Breast epithelium (tissue), 4 donors: ENCODE results near the gene SPP2. TPM values are rescaled to one million over a fixed set of nuclear protein-coding genes. Genes with fewer than 3 reads are reported as not detected.

Experiments used
- DNase-seq, 2 donors: peaks; one replicate each; pipeline ENCODE4 v3.0.0-alpha.2; 2019; ENCODE audit warnings: low spot score in 2 of 2
- H3K27ac ChIP-seq, 2 donors: fragments of 200-600 bp; sonication (generic) in 1 of 2; one replicate each; pipeline ENCODE4 v1.5.1; 2016 to 2019; ENCODE audit warnings: mild to moderate bottlenecking in 1 of 2
- H3K27me3 ChIP-seq, 2 donors: fragments of 200-600 bp; sonication (generic) in 1 of 2; one replicate each; pipeline versions ENCODE4 v1.5.1 to v1.6.0; 2017 to 2019; ENCODE audit warnings: control low read depth in 1 of 2, mild to moderate bottlenecking in 1 of 2
- H3K36me3 ChIP-seq: fragments of 200-600 bp; one replicate; pipeline ENCODE4 v1.5.1; 2019
- H3K4me1 ChIP-seq, 2 donors: fragments of 200-600 bp; sonication (generic); one replicate each; pipeline ENCODE4 v1.5.1; 2016 to 2019; ENCODE audit warnings: control low read depth in 1 of 2
- H3K4me3 ChIP-seq, 3 donors: fragments of 200-600 bp; sonication (generic); 1 replicate in 2 of 3; 2 replicates in 1 of 3; pipeline ENCODE4 v1.5.1; 2016 to 2019; ENCODE audit warnings: mild to moderate bottlenecking in 3 of 3, moderate library complexity in 2 of 3
- H3K9me3 ChIP-seq, 2 donors: fragments of 200-600 bp; sonication (generic) in 1 of 2; one replicate each; pipeline ENCODE4 v1.5.1; 2016 to 2019; ENCODE audit warnings: control low read depth in 1 of 2
- POLR2A ChIP-seq: fragments of 450-650 bp; IDR thresholded peaks from one replicate; pipeline ENCODE4 v1.6.1; 2016; ENCODE audit warnings: antibody characterized with exemption, mild to moderate bottlenecking, moderate library complexity
- POLR2AphosphoS5 ChIP-seq, 3 donors: sonication (generic); formaldehyde crosslinking; IDR thresholded peaks; one replicate each; pipeline ENCODE4 v1.6.1; 2017; ENCODE audit warnings: antibody characterized with exemption in 3 of 3
- intact Hi-C: fragments of 100-400 bp; cut with DNase I; formaldehyde crosslinking; loops from one replicate; pipeline ENCODE4 v1.15.1; 2023; ENCODE audit warnings: low total_unique reads
- total RNA-seq, 3 donors: library from RNA; depleted of rRNA; stranded (reverse); fragments of >200 nt; gene quantifications; one replicate each; pipeline ENCODE4 v1.1.0, GENCODE V29; 2016
- TF ChIP-seq, protein P1 (sequence below), 3 donors: fragments of 450-650 bp; IDR thresholded peaks; one replicate each; pipeline ENCODE4 v1.5.1; 2016 to 2017; ENCODE audit warnings: antibody characterized with exemption in 3 of 3, mild to moderate bottlenecking in 3 of 3, moderate library complexity in 3 of 3

The SPP2 gene, protein sequence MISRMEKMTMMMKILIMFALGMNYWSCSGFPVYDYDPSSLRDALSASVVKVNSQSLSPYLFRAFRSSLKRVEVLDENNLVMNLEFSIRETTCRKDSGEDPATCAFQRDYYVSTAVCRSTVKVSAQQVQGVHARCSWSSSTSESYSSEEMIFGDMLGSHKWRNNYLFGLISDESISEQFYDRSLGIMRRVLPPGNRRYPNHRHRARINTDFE
- not detected for total RNA-seq

DNA sequence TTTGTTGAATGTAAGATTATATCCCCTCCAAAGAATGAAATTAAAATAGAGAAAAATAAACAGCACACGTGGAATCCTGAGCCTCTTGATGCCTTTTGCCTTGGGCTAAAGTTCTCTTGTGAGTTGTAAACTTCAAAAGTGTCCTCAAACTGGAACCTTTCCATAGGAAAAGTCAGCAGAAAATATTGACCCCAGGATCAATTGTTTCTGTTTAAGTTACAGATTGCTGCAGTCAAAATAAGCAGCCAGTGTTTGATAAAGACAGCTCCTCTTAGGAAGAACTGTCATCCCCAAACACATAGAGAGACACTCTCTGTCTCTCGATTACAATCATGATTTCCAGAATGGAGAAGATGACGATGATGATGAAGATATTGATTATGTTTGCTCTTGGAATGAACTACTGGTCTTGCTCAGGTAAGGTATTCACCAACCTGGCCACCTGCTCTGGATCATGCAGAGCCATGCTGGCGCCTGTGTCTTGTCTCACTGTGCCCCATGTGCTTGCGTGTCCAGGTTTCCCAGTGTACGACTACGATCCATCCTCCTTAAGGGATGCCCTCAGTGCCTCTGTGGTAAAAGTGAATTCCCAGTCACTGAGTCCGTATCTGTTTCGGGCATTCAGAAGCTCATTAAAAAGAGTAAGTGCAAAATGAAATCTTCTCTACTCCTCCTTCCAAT lies at the start of gene SPP2:
Gene SPP2 (plus strand): TSS at position 248 of the 681 bp plus-strand sequence. CDS start 85 bp downstream, at position 333.
- H3K36me3 ChIP-seq, result no peaks in the 10 kb centered on the region
- H3K9me3 ChIP-seq, result no peaks in the 10 kb centered on the region
- DNase-seq, result no peak
- no peaks in the 10 kb centered on the region for H3K27me3 ChIP-seq
- H3K4me1 ChIP-seq, result no peaks in the 10 kb centered on the region
- H3K4me3 ChIP-seq, result no peak within 1 kb of the TSS
- TF ChIP-seq POLR2A (no peak), POLR2AphosphoS5 (IDR thresholded peaks at IDR 0.05) (no peak)
- TF ChIP-seq, protein P1, sequence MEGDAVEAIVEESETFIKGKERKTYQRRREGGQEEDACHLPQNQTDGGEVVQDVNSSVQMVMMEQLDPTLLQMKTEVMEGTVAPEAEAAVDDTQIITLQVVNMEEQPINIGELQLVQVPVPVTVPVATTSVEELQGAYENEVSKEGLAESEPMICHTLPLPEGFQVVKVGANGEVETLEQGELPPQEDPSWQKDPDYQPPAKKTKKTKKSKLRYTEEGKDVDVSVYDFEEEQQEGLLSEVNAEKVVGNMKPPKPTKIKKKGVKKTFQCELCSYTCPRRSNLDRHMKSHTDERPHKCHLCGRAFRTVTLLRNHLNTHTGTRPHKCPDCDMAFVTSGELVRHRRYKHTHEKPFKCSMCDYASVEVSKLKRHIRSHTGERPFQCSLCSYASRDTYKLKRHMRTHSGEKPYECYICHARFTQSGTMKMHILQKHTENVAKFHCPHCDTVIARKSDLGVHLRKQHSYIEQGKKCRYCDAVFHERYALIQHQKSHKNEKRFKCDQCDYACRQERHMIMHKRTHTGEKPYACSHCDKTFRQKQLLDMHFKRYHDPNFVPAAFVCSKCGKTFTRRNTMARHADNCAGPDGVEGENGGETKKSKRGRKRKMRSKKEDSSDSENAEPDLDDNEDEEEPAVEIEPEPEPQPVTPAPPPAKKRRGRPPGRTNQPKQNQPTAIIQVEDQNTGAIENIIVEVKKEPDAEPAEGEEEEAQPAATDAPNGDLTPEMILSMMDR (IDR thresholded peaks at IDR 0.05), result no peak
- no peak within 1 kb of the TSS for H3K27ac ChIP-seq
- intact Hi-C loops, result no loop called here

DNA sequence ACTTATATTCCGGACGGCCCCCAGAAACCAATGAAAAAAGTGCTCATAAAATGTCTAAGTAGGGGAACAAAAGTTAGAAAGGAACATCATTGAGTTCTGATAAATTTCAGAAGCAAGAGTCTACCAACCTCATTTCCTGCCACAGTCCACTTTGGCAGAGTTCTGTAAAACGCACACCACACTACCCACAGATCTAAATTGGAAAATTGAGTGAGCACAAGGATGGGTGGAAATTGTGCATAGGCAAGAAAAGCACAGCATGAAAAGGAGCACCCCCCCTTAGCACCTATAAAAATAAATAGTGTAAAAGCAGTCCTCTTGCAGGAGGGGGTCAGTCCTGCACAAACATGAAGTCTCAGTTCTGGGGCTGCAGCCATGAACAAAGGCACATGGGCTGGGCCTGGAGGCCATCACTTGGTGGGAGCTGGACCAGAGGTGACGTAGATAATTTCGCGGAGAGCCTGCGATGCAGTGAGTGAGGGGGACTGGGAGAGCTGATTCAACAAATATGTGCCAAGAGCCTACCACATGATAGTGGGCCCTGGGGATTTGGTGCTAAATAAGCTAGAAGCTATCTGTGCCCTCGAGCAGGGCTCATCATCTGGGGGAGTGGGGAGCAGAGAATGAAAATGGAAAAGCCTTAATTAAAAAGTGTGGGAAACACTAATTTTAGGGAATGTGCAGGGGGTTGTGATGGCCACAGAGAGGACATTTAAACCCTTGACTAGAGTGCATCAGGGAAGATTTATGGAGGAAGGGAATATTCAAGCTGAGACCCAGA lies 48.9 kb upstream of the SPP2 start:
- no peaks in the 10 kb centered on the region for H3K27me3 ChIP-seq
- no peak for TF ChIP-seq POLR2A
- TF ChIP-seq POLR2AphosphoS5 (IDR thresholded peaks at IDR 0.05), result no peak
- TF ChIP-seq, protein P1 (IDR thresholded peaks at IDR 0.05), result no peak
- no peaks in the 10 kb centered on the region for H3K4me1 ChIP-seq
- H3K36me3 ChIP-seq, result no peaks in the 10 kb centered on the region
- intact Hi-C loops, result no loop called here
- no peaks in the 10 kb centered on the region for H3K9me3 ChIP-seq
- H3K4me3 ChIP-seq, result no peak overlapping the region
- no peak for DNase-seq
- no peak overlapping the region for H3K27ac ChIP-seq

DNA sequence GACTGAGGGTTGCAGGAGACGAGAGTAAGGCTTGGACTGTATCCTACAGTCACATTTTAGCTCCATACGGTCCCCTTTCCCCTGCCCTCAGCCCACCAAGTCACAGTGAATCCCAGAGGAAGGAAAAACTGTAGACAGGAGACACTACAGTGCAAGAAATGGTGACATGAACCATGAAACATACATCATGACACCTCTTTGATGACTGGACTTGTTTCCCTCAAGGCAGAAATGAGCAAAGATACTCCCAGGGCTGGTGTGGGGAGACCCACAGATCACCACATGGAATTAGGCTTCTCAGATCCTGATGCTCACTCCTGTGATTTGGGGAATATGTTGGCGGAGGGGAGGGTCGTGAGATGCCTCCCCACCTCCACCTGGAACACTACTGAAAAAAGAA lies 48.2 kb upstream of the SPP2 start:
- no peak for DNase-seq
- TF ChIP-seq, protein P1 (IDR thresholded peaks at IDR 0.05), result no peak
- TF ChIP-seq POLR2AphosphoS5 (IDR thresholded peaks at IDR 0.05) (no peak), POLR2A (no peak)
- intact Hi-C loops, result no loop called here
- H3K4me1 ChIP-seq, result no peaks in the 10 kb centered on the region
- H3K27me3 ChIP-seq, result no peaks in the 10 kb centered on the region
- H3K9me3 ChIP-seq, result no peaks in the 10 kb centered on the region
- no peaks in the 10 kb centered on the region for H3K36me3 ChIP-seq
- H3K27ac ChIP-seq, result no peak overlapping the region
- H3K4me3 ChIP-seq, result no peak overlapping the region

DNA sequence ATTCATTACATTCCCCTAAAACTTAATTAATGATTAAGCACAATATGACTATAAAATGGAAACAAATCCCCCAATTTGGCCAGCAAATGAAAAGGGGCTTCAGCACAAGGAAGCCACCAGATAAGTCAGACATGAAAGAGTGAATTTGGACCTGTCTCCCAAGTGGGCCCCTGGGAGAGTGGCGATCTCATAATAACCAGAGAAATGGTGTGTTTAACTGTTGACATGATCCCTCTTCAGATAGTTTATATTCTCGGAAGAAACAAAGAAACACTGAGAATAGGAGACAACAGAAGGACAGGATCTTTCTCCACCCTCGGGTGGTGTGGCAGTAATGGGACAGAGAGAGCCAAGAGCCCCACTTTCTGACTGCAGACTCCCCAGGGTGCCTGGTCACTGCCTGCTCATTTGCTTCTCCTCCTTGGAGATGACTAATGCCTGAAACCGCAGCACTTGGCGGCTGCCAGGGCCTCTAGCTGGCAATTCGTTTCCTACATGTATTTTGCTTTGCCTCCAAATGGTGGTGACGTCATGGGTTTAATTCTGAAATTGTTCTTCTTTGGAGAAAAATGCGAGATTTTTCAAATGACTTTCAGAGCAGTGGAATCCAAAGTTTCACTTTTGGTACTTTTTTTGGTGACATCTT lies 46.4 kb upstream of the SPP2 start:
- Histone ChIP-seq H3K36me3 (no peaks in the 10 kb centered on the region), H3K27ac (peak overlapping the region; percentile 38 to 64), H3K4me1 (no peaks in the 10 kb centered on the region), H3K9me3 (no peaks in the 10 kb centered on the region), H3K4me3 (no peak overlapping the region), H3K27me3 (no peaks in the 10 kb centered on the region)
- DNase-seq, result peak in 1 of 2 donors; percentile 72
- intact Hi-C loops, result no loop called here
- no peak for TF ChIP-seq POLR2AphosphoS5 (IDR thresholded peaks at IDR 0.05)
- no peak for TF ChIP-seq POLR2A
- TF ChIP-seq, protein P1 (IDR thresholded peaks at IDR 0.05), result no peak
